ENCODE measurements around the gene OR10J5. TPM values are rescaled to one million over a fixed set of nuclear protein-coding genes. Genes with fewer than 3 reads are reported as not detected.

OR10J5 gene
- total RNA-seq, 1 donor from 2014 or later: not detected

DNA sequence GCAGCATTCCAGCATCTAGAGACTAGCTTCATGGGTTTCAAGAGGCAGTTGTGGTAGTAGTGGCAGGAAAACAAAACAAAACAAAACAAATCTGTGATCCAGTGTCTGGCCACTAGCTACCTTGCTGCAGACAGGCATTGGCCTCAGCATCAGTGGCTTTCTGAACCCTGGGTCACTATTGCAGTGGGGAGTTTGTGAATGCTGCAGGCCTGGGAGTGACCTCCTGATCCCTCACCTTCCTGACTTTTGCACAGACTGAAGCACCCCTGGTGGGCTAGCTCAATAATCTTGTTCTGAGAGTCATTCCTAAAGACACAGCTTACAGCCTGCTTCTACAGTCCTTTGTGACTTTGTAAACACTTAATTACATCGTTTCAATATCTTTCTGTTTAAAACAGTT lies 26.9 kb upstream of the OR10J5 start:
- no peaks in the 10 kb centered on the region for H3K27me3 Mint-ChIP-seq (ENCODE audit: unreplicated experiment)
- TF ChIP-seq, protein P1, sequence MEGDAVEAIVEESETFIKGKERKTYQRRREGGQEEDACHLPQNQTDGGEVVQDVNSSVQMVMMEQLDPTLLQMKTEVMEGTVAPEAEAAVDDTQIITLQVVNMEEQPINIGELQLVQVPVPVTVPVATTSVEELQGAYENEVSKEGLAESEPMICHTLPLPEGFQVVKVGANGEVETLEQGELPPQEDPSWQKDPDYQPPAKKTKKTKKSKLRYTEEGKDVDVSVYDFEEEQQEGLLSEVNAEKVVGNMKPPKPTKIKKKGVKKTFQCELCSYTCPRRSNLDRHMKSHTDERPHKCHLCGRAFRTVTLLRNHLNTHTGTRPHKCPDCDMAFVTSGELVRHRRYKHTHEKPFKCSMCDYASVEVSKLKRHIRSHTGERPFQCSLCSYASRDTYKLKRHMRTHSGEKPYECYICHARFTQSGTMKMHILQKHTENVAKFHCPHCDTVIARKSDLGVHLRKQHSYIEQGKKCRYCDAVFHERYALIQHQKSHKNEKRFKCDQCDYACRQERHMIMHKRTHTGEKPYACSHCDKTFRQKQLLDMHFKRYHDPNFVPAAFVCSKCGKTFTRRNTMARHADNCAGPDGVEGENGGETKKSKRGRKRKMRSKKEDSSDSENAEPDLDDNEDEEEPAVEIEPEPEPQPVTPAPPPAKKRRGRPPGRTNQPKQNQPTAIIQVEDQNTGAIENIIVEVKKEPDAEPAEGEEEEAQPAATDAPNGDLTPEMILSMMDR (IDR thresholded peaks at IDR 0.05; ENCODE audit: partially characterized antibody, unreplicated experiment): no peak
- H3K27ac Mint-ChIP-seq (ENCODE audit: unreplicated experiment): no peak overlapping the region
- H3K4me1 Mint-ChIP-seq (ENCODE audit: low read depth, unreplicated experiment): no peaks in the 10 kb centered on the region
- H3K4me3 Mint-ChIP-seq (ENCODE audit: unreplicated experiment): no peak overlapping the region
- DNase-seq: no peak
- H3K9me3 Mint-ChIP-seq (ENCODE audit: unreplicated experiment): no peaks in the 10 kb centered on the region
- H3K36me3 Mint-ChIP-seq (ENCODE audit: unreplicated experiment): no peaks in the 10 kb centered on the region

DNA sequence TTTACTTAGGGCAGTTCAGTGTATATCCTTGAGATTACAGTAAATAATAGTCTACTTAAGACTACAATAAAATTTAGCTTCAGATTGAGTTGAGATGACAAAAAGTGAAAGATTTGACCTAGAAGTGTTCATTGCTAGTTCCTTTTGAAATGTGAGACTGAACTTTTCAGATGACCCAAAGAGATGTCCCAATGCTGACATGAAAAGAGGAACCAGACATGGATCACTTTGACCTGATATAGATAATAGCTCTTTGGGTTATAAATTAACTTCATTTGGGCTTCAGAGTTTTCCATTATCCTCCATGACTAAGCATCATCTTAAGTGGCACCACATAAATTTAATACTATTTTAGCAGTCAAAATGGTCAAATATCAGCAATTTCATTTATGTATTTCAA lies 25.7 kb upstream of the OR10J5 start:
- Mint-ChIP-seq H3K27ac (ENCODE audit: unreplicated experiment) (no peak overlapping the region), H3K4me3 (ENCODE audit: unreplicated experiment) (no peak overlapping the region), H3K9me3 (ENCODE audit: unreplicated experiment) (no peaks in the 10 kb centered on the region), H3K4me1 (ENCODE audit: low read depth, unreplicated experiment) (no peaks in the 10 kb centered on the region), H3K27me3 (ENCODE audit: unreplicated experiment) (no peaks in the 10 kb centered on the region), H3K36me3 (ENCODE audit: unreplicated experiment) (no peaks in the 10 kb centered on the region)
- TF ChIP-seq, protein P1 (IDR thresholded peaks at IDR 0.05; ENCODE audit: partially characterized antibody, unreplicated experiment): no peak
- DNase-seq: no peak

DNA sequence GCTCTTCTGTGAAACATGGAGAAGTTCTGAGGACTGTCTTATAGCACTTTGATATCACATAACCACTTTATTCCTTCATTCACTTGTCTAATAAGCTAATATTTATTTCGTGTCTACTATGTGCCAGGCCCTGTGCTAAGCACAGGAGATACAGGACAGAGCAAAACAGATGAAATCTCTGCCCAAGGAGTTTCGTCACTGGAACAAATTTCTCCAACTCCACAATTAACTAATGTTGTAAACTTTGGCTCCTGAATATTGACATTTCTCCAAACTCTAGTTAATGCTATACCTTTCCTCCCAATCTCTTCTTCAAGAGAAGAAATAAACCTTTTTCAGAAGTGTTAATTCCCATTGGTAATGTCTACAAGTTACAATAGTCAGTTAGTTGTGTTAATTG lies 24.8 kb upstream of the OR10J5 start:
- Mint-ChIP-seq H3K36me3 (ENCODE audit: unreplicated experiment) (no peaks in the 10 kb centered on the region), H3K27me3 (ENCODE audit: unreplicated experiment) (no peaks in the 10 kb centered on the region), H3K4me3 (ENCODE audit: unreplicated experiment) (no peak overlapping the region), H3K27ac (ENCODE audit: unreplicated experiment) (no peak overlapping the region), H3K9me3 (ENCODE audit: unreplicated experiment) (no peaks in the 10 kb centered on the region), H3K4me1 (ENCODE audit: low read depth, unreplicated experiment) (no peaks in the 10 kb centered on the region)
- TF ChIP-seq, protein P1 (IDR thresholded peaks at IDR 0.05; ENCODE audit: partially characterized antibody, unreplicated experiment): no peak
- no peak for DNase-seq

DNA sequence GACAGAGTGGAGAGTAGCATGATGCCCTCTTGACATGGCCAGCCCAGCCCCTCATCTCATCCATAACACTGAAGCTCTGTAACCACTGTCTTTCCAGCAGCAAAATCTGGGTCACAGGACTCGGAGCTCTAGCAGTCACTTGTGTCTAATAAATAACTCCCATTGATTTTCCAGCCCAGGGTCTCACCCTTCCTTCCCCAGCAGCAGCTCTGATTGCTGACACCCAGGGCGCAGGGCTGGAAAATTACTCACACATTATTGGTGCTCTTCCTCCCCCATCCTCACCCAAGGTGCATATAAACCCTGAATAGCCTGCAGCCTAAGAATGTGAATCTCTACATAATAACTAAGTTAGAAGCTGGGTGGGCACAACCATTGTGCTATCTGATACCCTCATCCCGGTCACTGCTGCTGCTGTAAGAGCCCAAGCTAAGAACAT lies 21.1 kb upstream of the OR10J5 start:
- Mint-ChIP-seq H3K27me3 (ENCODE audit: unreplicated experiment) (no peaks in the 10 kb centered on the region), H3K36me3 (ENCODE audit: unreplicated experiment) (no peaks in the 10 kb centered on the region), H3K4me3 (ENCODE audit: unreplicated experiment) (no peak overlapping the region), H3K27ac (ENCODE audit: unreplicated experiment) (no peak overlapping the region), H3K9me3 (ENCODE audit: unreplicated experiment) (no peaks in the 10 kb centered on the region), H3K4me1 (ENCODE audit: low read depth, unreplicated experiment) (no peaks in the 10 kb centered on the region)
- no peak for DNase-seq
- TF ChIP-seq, protein P1 (IDR thresholded peaks at IDR 0.05; ENCODE audit: partially characterized antibody, unreplicated experiment): no peak

DNA sequence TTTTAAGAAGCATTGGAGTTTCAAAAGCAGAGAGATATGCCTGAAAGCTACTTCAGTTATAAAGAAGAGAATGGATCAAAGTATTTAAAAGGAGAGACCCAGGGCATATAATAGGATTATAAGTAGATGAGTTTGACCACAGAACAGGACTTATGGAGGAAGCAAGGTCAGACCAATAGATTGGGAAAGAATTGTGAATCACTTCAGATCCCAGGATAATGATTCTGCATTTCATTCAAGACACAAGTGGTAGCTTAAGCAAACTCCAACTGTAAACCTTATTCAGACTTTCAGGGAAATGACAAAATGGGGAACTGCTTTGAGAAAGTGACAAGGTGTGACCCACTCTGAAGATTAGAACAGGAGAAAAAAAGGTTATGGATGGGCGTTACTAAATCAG lies 18.9 kb upstream of the OR10J5 start:
- H3K4me3 Mint-ChIP-seq (ENCODE audit: unreplicated experiment): no peak overlapping the region
- no peaks in the 10 kb centered on the region for H3K9me3 Mint-ChIP-seq (ENCODE audit: unreplicated experiment)
- no peaks in the 10 kb centered on the region for H3K4me1 Mint-ChIP-seq (ENCODE audit: low read depth, unreplicated experiment)
- TF ChIP-seq, protein P1 (IDR thresholded peaks at IDR 0.05; ENCODE audit: partially characterized antibody, unreplicated experiment): no peak
- no peak for DNase-seq
- no peaks in the 10 kb centered on the region for H3K36me3 Mint-ChIP-seq (ENCODE audit: unreplicated experiment)
- no peak overlapping the region for H3K27ac Mint-ChIP-seq (ENCODE audit: unreplicated experiment)
- no peaks in the 10 kb centered on the region for H3K27me3 Mint-ChIP-seq (ENCODE audit: unreplicated experiment)
